VCaP (cell line): ENCODE data around the gene DYNC1H1.

Experiments
- H3K27ac ChIP-seq: fragments of 450-650 bp; 2 replicates; pipeline ENCODE4 v1.5.1; 2017
- TF ChIP-seq, protein P1 (sequence below): fragments of 450-650 bp; conservative IDR thresholded peaks from 2 replicates; pipeline ENCODE4 v1.5.1; 2017; ENCODE audit warnings: mild to moderate bottlenecking, moderate library complexity

The DYNC1H1 gene

GRCh38 chr14:101932673-101933072 is 31.7 kb upstream of the DYNC1H1 start:
- no peak overlapping the region for H3K27ac ChIP-seq
- TF ChIP-seq, protein P1, sequence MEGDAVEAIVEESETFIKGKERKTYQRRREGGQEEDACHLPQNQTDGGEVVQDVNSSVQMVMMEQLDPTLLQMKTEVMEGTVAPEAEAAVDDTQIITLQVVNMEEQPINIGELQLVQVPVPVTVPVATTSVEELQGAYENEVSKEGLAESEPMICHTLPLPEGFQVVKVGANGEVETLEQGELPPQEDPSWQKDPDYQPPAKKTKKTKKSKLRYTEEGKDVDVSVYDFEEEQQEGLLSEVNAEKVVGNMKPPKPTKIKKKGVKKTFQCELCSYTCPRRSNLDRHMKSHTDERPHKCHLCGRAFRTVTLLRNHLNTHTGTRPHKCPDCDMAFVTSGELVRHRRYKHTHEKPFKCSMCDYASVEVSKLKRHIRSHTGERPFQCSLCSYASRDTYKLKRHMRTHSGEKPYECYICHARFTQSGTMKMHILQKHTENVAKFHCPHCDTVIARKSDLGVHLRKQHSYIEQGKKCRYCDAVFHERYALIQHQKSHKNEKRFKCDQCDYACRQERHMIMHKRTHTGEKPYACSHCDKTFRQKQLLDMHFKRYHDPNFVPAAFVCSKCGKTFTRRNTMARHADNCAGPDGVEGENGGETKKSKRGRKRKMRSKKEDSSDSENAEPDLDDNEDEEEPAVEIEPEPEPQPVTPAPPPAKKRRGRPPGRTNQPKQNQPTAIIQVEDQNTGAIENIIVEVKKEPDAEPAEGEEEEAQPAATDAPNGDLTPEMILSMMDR = no peak

GRCh38 chr14:101933209-101933608 is 31.2 kb upstream of the DYNC1H1 start:
- no peak overlapping the region for H3K27ac ChIP-seq
- TF ChIP-seq, protein P1 = no peak

- H3K27ac ChIP-seq = no peak overlapping the region
- TF ChIP-seq, protein P1 = no peak
Measured at GRCh38 chr14:101934601-101935150, 29.7 kb upstream of the DYNC1H1 start.

- no peak overlapping the region for H3K27ac ChIP-seq
- TF ChIP-seq, protein P1 = no peak
Measured at GRCh38 chr14:101937926-101938767, 26.2 kb upstream of the DYNC1H1 start.

DNA sequence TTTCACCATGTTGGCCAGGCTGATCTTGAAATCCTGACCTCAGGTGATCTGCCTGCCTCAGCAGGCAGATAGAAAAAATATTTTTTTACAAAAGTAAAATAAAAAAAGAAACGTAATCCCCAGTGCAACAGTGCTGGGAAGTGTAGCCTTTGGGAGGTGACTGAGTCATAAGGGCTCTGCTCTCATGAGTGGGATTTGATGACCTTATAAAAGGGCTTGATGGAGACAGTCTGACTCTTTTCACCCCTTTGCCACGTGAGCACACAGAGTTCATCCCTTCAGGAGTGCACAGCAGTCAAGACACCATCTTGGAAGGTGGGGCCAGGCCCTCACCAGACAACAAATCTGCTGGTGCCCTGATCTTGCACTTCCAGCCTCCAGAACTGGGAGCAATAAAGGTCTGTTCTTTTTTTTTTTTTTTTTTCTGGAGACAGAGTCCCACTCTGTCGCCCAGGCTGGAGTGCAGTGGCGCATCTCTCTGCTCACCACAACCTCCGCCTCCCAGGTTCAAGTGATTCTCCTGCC is 24.7 kb upstream of the DYNC1H1 start:
- no peak overlapping the region for H3K27ac ChIP-seq
- TF ChIP-seq, protein P1 = no peak

GRCh38 chr14:101944451-101944850 is 19.9 kb upstream of the DYNC1H1 start:
- no peak overlapping the region for H3K27ac ChIP-seq
- TF ChIP-seq, protein P1 = no peak

- no peak overlapping the region for H3K27ac ChIP-seq
- TF ChIP-seq, protein P1 = no peak
Measured at GRCh38 chr14:101945171-101945570, 19.2 kb upstream of the DYNC1H1 start.
